Renal cortical epithelial cell (primary cell): Measurements from ENCODE around the gene ITSN2. TPM values are rescaled to one million over a fixed set of nuclear protein-coding genes. Genes with fewer than 3 reads are reported as not detected.
"Not testable (repeated sequence)": the region's sequence is repeated elsewhere in the genome, so short reads cannot be mapped to it uniquely, and the experiment has no call there.

Experiments
- DNase-seq: peaks from one replicate; pipeline ENCODE4 v3.0.0-alpha.2; 2011; ENCODE audit warnings: low read depth
- total RNA-seq: library from RNA; depleted of rRNA; stranded (reverse); fragments of >200 nt; gene quantifications from 2 replicates; pipeline ENCODE4 v1.2.3, GENCODE V29; 2014

ITSN2 gene
- total RNA-seq, 1 donor from 2014 or later: 33.2 TPM

GRCh38 chr2:24363301-24363700 is 3.0 kb upstream of the ITSN2 start:
- DNase-seq: no peak

- DNase-seq: no peak
Observed at GRCh38 chr2:24362253-24362652, 1.9 kb upstream of the ITSN2 start.

- no peak for DNase-seq
Observed at GRCh38 chr2:24360963-24361330, 611 bp upstream of the ITSN2 start.

- peak; percentile 31 for DNase-seq
Observed at GRCh38 chr2:24359129-24360049, 947 bp downstream of the ITSN2 start.

- DNase-seq: not testable (repeated sequence)
Observed at GRCh38 chr2:24357767-24358166, 2.6 kb downstream of the ITSN2 start.

GRCh38 chr2:24357115-24357514 is 3.2 kb downstream of the ITSN2 start:
- not testable (repeated sequence) for DNase-seq

GRCh38 chr2:24354957-24355356 is 5.4 kb downstream of the ITSN2 start:
- DNase-seq: no peak

GRCh38 chr2:24354395-24354794 is 5.9 kb downstream of the ITSN2 start:
- DNase-seq: no peak

- DNase-seq: no peak
Observed at GRCh38 chr2:24353973-24354372, 6.4 kb downstream of the ITSN2 start.

GRCh38 chr2:24353364-24353763 is 7.0 kb downstream of the ITSN2 start:
- no peak for DNase-seq

GRCh38 chr2:24352664-24353063 is 7.7 kb downstream of the ITSN2 start:
- no peak for DNase-seq

GRCh38 chr2:24351981-24352380 is 8.4 kb downstream of the ITSN2 start:
- no peak for DNase-seq

- DNase-seq: no peak
Observed at GRCh38 chr2:24351627-24351938, 8.8 kb downstream of the ITSN2 start.

GRCh38 chr2:24350826-24351626 is 9.3 kb downstream of the ITSN2 start:
- DNase-seq: no peak

GRCh38 chr2:24349097-24349496 is 11.2 kb downstream of the ITSN2 start:
- DNase-seq: no peak

- no peak for DNase-seq
Observed at GRCh38 chr2:24345937-24346336, 14.4 kb downstream of the ITSN2 start.

GRCh38 chr2:24343225-24343882 is 17.0 kb downstream of the ITSN2 start:
- no peak for DNase-seq

GRCh38 chr2:24342110-24342910 is 18.0 kb downstream of the ITSN2 start:
- peak; percentile 77 for DNase-seq

- DNase-seq: no peak
Observed at GRCh38 chr2:24339856-24340262, 20.5 kb downstream of the ITSN2 start.

- DNase-seq: not testable (repeated sequence)
Observed at GRCh38 chr2:24339098-24339497, 21.2 kb downstream of the ITSN2 start.

GRCh38 chr2:24337890-24338289 is 22.4 kb downstream of the ITSN2 start:
- no peak for DNase-seq

GRCh38 chr2:24336811-24337210 is 23.5 kb downstream of the ITSN2 start:
- DNase-seq: no peak
